HAP-1 (cell line): ENCODE measurements around the gene GSX1.
"Not testable (repeated sequence)": the region's sequence is repeated elsewhere in the genome, so short reads cannot be mapped to it uniquely, and the experiment has no call there.

Source experiments
- DNase-seq, 2 experiments: peaks; one replicate each; pipeline ENCODE4 v3.0.0-alpha.2; 2016 to 2020; ENCODE audit warnings: low spot score in 2 of 2
- H3K27me3 ChIP-seq: fragments of 250-450 bp; sonication (Bioruptor Pico); 2 replicates; pipeline ENCODE4 v1.5.1; 2020; ENCODE audit warnings: low read depth, mild to moderate bottlenecking, moderate library complexity
- H3K36me3 ChIP-seq: fragments of 250-450 bp; sonication (Bioruptor Pico); replicated peaks from 2 replicates; pipeline ENCODE4 v1.5.1; 2020; ENCODE audit warnings: mild to moderate bottlenecking
- H3K4me1 ChIP-seq: fragments of 250-450 bp; sonication (Bioruptor Pico); 2 replicates; pipeline ENCODE4 v1.5.1; 2020; ENCODE audit warnings: mild to moderate bottlenecking
- H3K4me3 ChIP-seq: fragments of 250-450 bp; sonication (Bioruptor Pico); 2 replicates; pipeline ENCODE4 v1.5.1; 2020; ENCODE audit warnings: mild to moderate bottlenecking, moderate library complexity
- H3K9me3 ChIP-seq: fragments of 250-450 bp; sonication (Bioruptor Pico); 2 replicates; pipeline ENCODE4 v1.5.1; 2020; ENCODE audit warnings: mild to moderate bottlenecking, moderate library complexity
- in situ Hi-C: fragments of 300-500 bp; cut with MboI; formaldehyde crosslinking; loops from 3 replicates; pipeline ENCODE4 v1.14.3; 2020; ENCODE audit warnings: low sequenced_read_pairs, inconsistent platforms, mixed read lengths

GSX1 gene

DNA sequence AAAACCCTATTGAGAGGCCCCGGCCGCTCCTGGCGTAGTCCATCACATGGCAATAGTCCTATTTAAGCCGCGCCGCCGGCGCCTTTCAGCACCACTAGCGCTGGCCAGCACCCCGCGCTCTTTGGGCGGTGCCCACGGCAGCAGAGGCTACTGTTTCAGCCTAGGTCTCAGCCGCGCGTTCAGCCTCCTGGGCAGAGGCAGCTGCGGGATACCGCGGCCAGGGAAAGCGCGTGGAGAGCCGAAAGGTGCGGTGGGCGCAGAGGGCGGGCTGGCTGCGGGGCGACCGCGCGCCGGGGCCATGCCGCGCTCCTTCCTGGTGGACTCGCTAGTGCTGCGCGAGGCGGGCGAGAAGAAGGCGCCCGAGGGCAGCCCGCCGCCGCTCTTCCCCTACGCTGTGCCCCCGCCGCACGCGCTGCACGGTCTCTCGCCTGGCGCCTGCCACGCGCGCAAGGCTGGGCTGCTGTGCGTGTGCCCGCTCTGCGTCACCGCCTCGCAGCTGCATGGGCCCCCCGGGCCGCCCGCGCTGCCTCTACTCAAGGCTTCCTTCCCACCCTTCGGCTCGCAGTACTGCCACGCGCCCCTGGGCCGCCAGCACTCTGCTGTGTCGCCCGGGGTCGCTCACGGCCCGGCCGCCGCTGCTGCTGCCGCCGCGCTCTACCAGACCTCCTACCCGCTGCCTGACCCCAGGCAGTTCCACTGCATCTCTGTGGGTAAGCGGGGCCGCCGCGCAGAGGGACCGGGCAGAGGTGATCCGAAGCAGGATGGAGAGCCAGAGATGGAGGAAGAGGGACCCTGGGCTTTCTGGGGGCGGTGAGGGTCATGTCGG is at the start of gene GSX1:
GSX1 (plus strand) TSS at position 91 of the 826 bp plus-strand sequence; CDS start at position 299, 208 bp downstream.
- no peaks in the 10 kb centered on the region for H3K36me3 ChIP-seq
- DNase-seq: peak; percentile 41 to 79
- no peak within 1 kb of the TSS for H3K4me3 ChIP-seq
- in situ Hi-C loops: no loop called here
- H3K4me1 ChIP-seq: no peaks in the 10 kb centered on the region
- H3K9me3 ChIP-seq: no peaks in the 10 kb centered on the region
- peaks cover 89% of the 10 kb centered on the region for H3K27me3 ChIP-seq

DNA sequence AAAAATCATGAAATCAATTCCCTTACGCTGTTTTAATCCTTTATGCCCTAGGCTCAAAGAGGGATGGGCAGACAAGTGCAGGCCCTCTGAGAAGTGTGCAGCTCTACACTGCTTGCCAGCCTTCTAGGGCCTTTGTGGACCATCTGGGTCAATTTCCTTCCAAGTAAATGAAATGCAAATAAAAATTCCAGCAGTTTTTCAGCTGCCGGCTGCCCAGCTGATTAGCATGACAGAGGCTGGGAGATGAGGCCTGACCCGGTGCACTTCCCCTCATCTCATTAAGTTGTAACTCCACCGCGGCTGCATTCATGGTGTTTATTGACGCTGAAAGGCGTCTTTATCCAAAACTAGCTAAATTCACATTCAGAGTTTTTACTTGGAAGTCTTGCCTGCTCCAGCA is 47.5 kb upstream of the GSX1 start:
- peak; percentile 82 to 87 for DNase-seq
- Histone ChIP-seq H3K27me3 (no peaks in the 10 kb centered on the region; the same call in 1 of the 2 replicates), H3K4me3 (no peak overlapping the region), H3K4me1 (0 out of 2 replicates have a peak, but pooled peaks cover 6% of the 10 kb centered on the region), H3K9me3 (no peaks in the 10 kb centered on the region; the same call in 1 of the 2 replicates), H3K36me3 (no peaks in the 10 kb centered on the region)
- in situ Hi-C loops: no loop called here

DNA sequence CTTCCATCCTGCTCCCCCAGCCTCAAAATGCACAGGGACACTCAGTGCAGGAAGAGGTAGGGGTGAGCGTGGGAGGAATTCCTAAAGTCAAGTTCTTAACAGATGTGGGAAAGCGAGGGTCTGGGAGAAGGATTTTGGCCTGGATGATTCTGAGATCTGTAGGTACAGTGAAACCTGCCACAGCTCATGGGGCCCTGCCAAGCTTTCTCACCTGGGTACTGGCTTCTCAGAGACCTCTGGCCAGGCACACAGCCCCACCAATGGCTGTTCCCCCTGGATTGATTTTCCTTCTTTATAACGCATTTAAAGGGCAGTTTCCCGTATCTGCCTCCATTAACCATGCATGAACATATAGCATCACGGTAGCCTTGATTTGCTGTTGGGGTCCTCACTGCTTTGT is 47.0 kb upstream of the GSX1 start:
- DNase-seq: no peak
- Histone ChIP-seq H3K36me3 (no peaks in the 10 kb centered on the region), H3K9me3 (no peaks in the 10 kb centered on the region; the same call in 1 of the 2 replicates), H3K4me3 (no peak overlapping the region), H3K27me3 (no peaks in the 10 kb centered on the region; the same call in 1 of the 2 replicates), H3K4me1 (0 out of 2 replicates have a peak, but pooled peaks cover 6% of the 10 kb centered on the region)
- in situ Hi-C loops: no loop called here

- in situ Hi-C loops, DNase-seq, H3K36me3 ChIP-seq, H3K27me3 ChIP-seq, H3K4me3 ChIP-seq, H3K9me3 ChIP-seq: not testable (repeated sequence)
- H3K4me1 ChIP-seq: peaks cover 13% of the 10 kb centered on the region
Observed at GRCh38 chr13:27748143-27748542, 44.1 kb upstream of the GSX1 start.

GRCh38 chr13:27751953-27752532 is 40.2 kb upstream of the GSX1 start:
- H3K4me3 ChIP-seq: no peak overlapping the region
- H3K27me3 ChIP-seq: peaks cover 3% of the 10 kb centered on the region; the same call in 1 of the 2 replicates
- no peaks in the 10 kb centered on the region for H3K36me3 ChIP-seq
- DNase-seq: peak; percentile 18 to 79
- in situ Hi-C loops: no loop called here
- peaks cover 7% of the 10 kb centered on the region for H3K4me1 ChIP-seq
- H3K9me3 ChIP-seq: no peaks in the 10 kb centered on the region

DNA sequence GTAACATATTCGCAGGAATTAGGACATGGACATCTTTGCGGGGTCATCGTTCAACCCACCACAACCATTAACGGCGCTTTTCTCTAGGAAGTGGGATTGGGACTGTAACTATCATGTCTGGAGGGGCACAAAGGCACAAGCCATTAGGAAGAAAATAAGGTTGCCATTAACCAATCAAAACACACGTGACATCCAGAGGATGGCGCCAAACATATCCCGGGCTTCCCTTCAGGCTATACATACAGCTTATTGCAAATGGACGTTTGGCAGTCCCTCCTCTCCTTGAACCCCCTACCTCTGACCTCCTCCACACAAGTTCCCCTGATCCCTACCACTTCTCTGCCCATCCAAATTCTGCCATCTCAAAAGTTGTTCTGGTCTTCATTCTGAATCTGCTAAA is 26.6 kb upstream of the GSX1 start:
- in situ Hi-C loops: no loop called here
- no peak for DNase-seq
- no peaks in the 10 kb centered on the region for H3K36me3 ChIP-seq
- no peaks in the 10 kb centered on the region for H3K9me3 ChIP-seq
- no peak overlapping the region for H3K4me3 ChIP-seq
- no peaks in the 10 kb centered on the region for H3K4me1 ChIP-seq
- no peaks in the 10 kb centered on the region; the same call in 1 of the 2 replicates for H3K27me3 ChIP-seq

GRCh38 chr13:27770809-27771208 is 21.5 kb upstream of the GSX1 start:
- H3K4me1 ChIP-seq: no peaks in the 10 kb centered on the region
- H3K9me3 ChIP-seq: no peaks in the 10 kb centered on the region
- in situ Hi-C loops: no loop called here
- peak; percentile 25 to 30 for DNase-seq
- H3K4me3 ChIP-seq: no peak overlapping the region
- H3K27me3 ChIP-seq: no peaks in the 10 kb centered on the region
- no peaks in the 10 kb centered on the region for H3K36me3 ChIP-seq

GRCh38 chr13:27772651-27773425 is 19.4 kb upstream of the GSX1 start:
- Histone ChIP-seq H3K36me3 (no peaks in the 10 kb centered on the region), H3K4me3 (no peak overlapping the region), H3K9me3 (no peaks in the 10 kb centered on the region), H3K4me1 (no peaks in the 10 kb centered on the region), H3K27me3 (no peaks in the 10 kb centered on the region)
- in situ Hi-C loops: no loop called here
- DNase-seq: no peak

DNA sequence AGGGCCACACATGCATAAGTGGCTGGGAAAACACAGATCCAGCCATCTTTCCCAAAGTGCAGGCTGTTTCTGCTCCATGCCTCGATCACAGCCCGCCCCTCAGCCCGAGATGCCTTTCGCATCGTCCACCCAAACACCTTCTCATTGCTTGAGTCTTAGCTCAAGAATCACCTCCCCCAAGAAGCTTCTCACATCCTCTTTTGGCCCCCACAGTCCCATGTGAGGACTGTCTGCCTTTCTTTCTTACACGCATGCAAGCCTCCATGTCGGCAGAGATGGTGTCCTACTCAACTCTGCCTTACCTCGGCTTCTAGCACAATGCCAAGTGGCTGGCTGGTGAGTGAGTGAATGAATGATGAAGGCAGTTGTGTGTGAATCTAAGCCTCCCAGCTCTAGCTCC is 18.1 kb upstream of the GSX1 start:
- H3K9me3 ChIP-seq: no peaks in the 10 kb centered on the region
- no peaks in the 10 kb centered on the region for H3K4me1 ChIP-seq
- H3K36me3 ChIP-seq: no peaks in the 10 kb centered on the region
- no peaks in the 10 kb centered on the region for H3K27me3 ChIP-seq
- in situ Hi-C loops: no loop called here
- DNase-seq: no peak
- no peak overlapping the region for H3K4me3 ChIP-seq

- H3K36me3 ChIP-seq: no peaks in the 10 kb centered on the region
- H3K4me3 ChIP-seq: no peak overlapping the region
- no peaks in the 10 kb centered on the region for H3K27me3 ChIP-seq
- no peaks in the 10 kb centered on the region for H3K9me3 ChIP-seq
- in situ Hi-C loops: no loop called here
- no peaks in the 10 kb centered on the region for H3K4me1 ChIP-seq
- DNase-seq: no peak
Observed at GRCh38 chr13:27774651-27775050, 17.6 kb upstream of the GSX1 start.

DNA sequence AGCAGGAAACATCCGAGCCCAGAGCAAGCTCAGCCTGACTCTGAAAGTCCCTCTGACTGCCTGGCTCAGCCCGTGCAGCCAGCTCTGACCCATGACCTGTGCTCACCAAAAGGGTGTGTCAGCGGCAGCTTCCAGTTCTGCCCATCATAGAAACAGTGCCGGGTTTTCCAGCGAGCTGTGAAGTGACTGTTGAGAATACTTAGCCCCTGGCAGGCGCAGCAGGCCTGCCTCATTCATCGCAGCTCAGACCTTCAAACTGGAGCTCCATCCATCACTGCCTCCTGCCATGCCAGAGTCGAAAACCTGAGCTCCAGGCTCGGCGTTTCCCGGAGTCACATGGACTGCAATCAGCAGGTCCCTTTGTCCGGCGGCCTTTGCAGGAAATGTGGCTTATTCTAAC is 16.3 kb upstream of the GSX1 start:
- Histone ChIP-seq H3K9me3 (no peaks in the 10 kb centered on the region), H3K4me3 (no peak overlapping the region), H3K27me3 (no peaks in the 10 kb centered on the region), H3K36me3 (no peaks in the 10 kb centered on the region), H3K4me1 (no peaks in the 10 kb centered on the region)
- in situ Hi-C loops: no loop called here
- DNase-seq: no peak

DNA sequence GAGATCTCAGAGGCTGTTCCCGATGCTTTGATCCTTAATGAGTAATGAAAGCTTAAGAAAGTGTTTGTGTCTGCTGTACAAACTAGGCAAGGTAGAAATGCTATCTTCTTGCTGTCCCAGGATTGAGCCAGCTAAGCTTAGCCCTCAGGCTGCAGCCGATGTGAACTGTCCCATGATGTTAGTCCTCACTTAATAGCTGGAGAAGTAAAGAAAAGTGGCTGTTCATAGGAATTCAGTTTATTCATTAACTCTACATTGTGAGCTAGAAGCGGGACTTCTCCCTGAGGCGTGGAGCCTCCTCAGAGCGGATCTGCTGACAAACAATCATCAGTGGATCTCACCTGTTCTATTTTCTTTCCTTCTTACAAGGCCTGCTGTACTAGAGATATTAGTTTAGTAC is 10.1 kb upstream of the GSX1 start:
- no peak overlapping the region for H3K4me3 ChIP-seq
- no peak for DNase-seq
- in situ Hi-C loops: no loop called here
- H3K27me3 ChIP-seq: 0 out of 2 replicates have a peak, but pooled peaks cover 2% of the 10 kb centered on the region
- H3K4me1 ChIP-seq: no peaks in the 10 kb centered on the region
- H3K9me3 ChIP-seq: no peaks in the 10 kb centered on the region
- H3K36me3 ChIP-seq: no peaks in the 10 kb centered on the region

DNA sequence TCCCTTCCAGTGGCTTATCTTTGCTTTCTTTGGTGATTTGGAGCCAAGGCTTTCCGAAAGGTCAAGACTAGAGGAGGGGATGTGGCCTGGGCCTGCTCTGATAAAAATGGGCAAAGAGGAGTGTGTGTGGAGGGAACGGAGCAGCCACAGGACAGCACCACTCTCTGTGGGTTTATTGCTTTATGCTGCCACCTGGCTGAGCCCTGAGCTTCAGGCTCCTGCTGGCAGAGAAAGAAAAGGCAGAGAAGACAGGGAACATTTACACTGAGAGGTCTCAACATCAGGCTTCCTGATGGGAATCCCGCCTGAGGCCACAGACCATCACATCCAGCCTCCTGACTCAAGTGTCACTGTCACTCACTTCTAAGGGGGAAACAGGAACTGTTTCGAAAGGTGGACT is 9.2 kb upstream of the GSX1 start:
- peaks cover 2% of the 10 kb centered on the region; the same call in 1 of the 2 replicates for H3K27me3 ChIP-seq
- in situ Hi-C loops: no loop called here
- H3K4me1 ChIP-seq: no peaks in the 10 kb centered on the region
- no peaks in the 10 kb centered on the region for H3K36me3 ChIP-seq
- no peak overlapping the region for H3K4me3 ChIP-seq
- H3K9me3 ChIP-seq: no peaks in the 10 kb centered on the region
- DNase-seq: no peak

DNA sequence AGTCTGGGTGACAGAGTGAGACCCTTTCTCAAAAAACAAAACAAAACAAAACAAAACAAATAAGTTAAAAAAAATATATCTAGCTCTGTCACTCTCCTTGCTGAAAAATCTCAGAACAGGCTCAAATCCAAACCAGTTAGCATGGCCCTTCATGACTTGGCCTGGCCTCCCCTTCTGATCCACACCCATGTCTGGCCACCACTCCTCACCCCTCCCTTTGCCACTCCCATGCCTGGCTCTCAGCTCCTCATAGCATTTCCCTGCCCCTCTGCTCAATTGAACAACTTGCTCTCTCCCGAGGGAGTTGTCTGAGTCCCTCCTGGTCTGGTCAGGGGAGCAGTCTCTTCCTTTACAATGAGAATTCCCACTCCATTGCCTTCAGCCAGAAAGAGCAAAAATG is 4.0 kb upstream of the GSX1 start:
- no peaks in the 10 kb centered on the region for H3K36me3 ChIP-seq
- H3K4me3 ChIP-seq: no peak overlapping the region
- in situ Hi-C loops: no loop called here
- no peak for DNase-seq
- peaks cover 49% of the 10 kb centered on the region for H3K27me3 ChIP-seq
- no peaks in the 10 kb centered on the region for H3K4me1 ChIP-seq
- no peaks in the 10 kb centered on the region for H3K9me3 ChIP-seq
